Prostate gland (tissue), 2 donors: ENCODE results near the gene RLIM.
A peak's percentile ranks its signal among the peaks of the same experiment; 100 is the strongest.

Experiments
- CTCF ChIP-seq, 4 experiments: fragments of 200-600 bp in 2 of 4; fragments of 450-650 bp in 2 of 4; sonication (generic) in 2 of 4; IDR thresholded peaks; 1 replicate in 3 of 4; 2 replicates in 1 of 4; pipeline ENCODE4 v1.5.1; 2016 to 2019; ENCODE audit warnings: antibody characterized with exemption in 4 of 4, mild to moderate bottlenecking in 2 of 4, moderate library complexity in 2 of 4
- POLR2AphosphoS5 ChIP-seq: sonication (generic); formaldehyde crosslinking; IDR thresholded peaks from one replicate; pipeline ENCODE4 v1.6.1; 2017; ENCODE audit warnings: antibody characterized with exemption

- peak in 2 of 4 experiments; percentile 8 to 36 for TF ChIP-seq CTCF (IDR thresholded peaks at IDR 0.05)
- TF ChIP-seq POLR2AphosphoS5, result peak; percentile 6
Measured at GRCh38 chrX:74536152-74536831, 78.1 kb downstream of the RLIM start.
